WTC11 (cell line): ENCODE results near the gene HSD17B8. TPM values are rescaled to one million over a fixed set of nuclear protein-coding genes. Genes with fewer than 3 reads are reported as not detected.

Experiments used
- ATAC-seq: fragments of 200-7000 bp; cut with Tn5 transposase; 2 replicates; pipeline ENCODE4 v1.10.0; 2021; ENCODE audit warnings: mild to moderate bottlenecking, moderate library complexity
- CTCF ChIA-PET: fragments of 300-600 bp; sonication (Branson Sonifier 250); formaldehyde crosslinking; loops from one replicate; lab custom pipeline; 2021; ENCODE audit warnings: antibody characterized with exemption; lab: Charles Lee
- POLR2A ChIA-PET: fragments of 350-600 bp; sonication (Branson Sonifier 250); formaldehyde crosslinking; loops from one replicate; lab custom pipeline; 2021; ENCODE audit warnings: antibody characterized with exemption; lab: Charles Lee
- DNase-seq: peaks from one replicate; pipeline ENCODE4 v3.0.0; 2021; ENCODE audit warnings: low spot score
- H3K27ac Mint-ChIP-seq: 2 replicates; pipeline ENCODE4 v1.8.0; 2021; ENCODE audit warnings: mixed read lengths
- H3K27me3 Mint-ChIP-seq: 2 replicates; pipeline ENCODE4 v1.8.0; 2021; ENCODE audit warnings: low read depth, mild to moderate bottlenecking, moderate library complexity, mixed read lengths
- H3K36me3 Mint-ChIP-seq: 2 replicates; pipeline ENCODE4 v1.8.0; 2021; ENCODE audit warnings: mixed read lengths
- H3K4me1 Mint-ChIP-seq: 2 replicates; pipeline ENCODE4 v1.8.0; 2022; ENCODE audit warnings: mixed read lengths
- H3K4me3 Mint-ChIP-seq: 2 replicates; pipeline ENCODE4 v1.8.0; 2021; ENCODE audit warnings: mild to moderate bottlenecking, moderate library complexity, mixed read lengths
- H3K9me3 Mint-ChIP-seq: 2 replicates; pipeline ENCODE4 v1.8.0; 2021; ENCODE audit warnings: mixed read lengths
- ETV6 ChIP-seq: sonication (generic); formaldehyde crosslinking; IDR thresholded peaks from 2 replicates; pipeline ENCODE4 v1.8.1; 2022; ENCODE audit warnings: mild to moderate bottlenecking, missing genetic modification reagents
- FOXP1 ChIP-seq: sonication (generic); formaldehyde crosslinking; IDR thresholded peaks from 2 replicates; pipeline ENCODE4 v1.8.0; 2022; ENCODE audit warnings: missing genetic modification reagents, mild to moderate bottlenecking, moderate library complexity, borderline replicate concordance
- GABPB1 ChIP-seq: sonication (generic); formaldehyde crosslinking; IDR thresholded peaks from 2 replicates; pipeline ENCODE4 v1.8.1; 2023; ENCODE audit warnings: mild to moderate bottlenecking, missing genetic modification reagents
- HMGXB4 ChIP-seq: sonication (generic); formaldehyde crosslinking; IDR thresholded peaks from 2 replicates; pipeline ENCODE4 v1.8.1; 2023; ENCODE audit warnings: mild to moderate bottlenecking, moderate library complexity, missing genetic modification reagents
- JAZF1 ChIP-seq: fragments of 250-450 bp; sonication (Bioruptor Pico); IDR thresholded peaks from 2 replicates; pipeline ENCODE4 v1.9.0; 2021; ENCODE audit warnings: moderate library complexity, mild to moderate bottlenecking, inconsistent platforms
- KAT7 ChIP-seq: sonication (generic); formaldehyde crosslinking; IDR thresholded peaks from 2 replicates; pipeline ENCODE4 v1.8.1; 2023; ENCODE audit warnings: missing genetic modification reagents, mild to moderate bottlenecking, borderline replicate concordance
- MXD4 ChIP-seq: fragments of 250-450 bp; sonication (Bioruptor Pico); IDR thresholded peaks from 2 replicates; pipeline ENCODE4 v1.8.0; 2021; ENCODE audit warnings: mild to moderate bottlenecking, moderate library complexity, borderline replicate concordance
- NFATC4 ChIP-seq: fragments of 250-450 bp; sonication (Bioruptor Pico); IDR thresholded peaks from 2 replicates; pipeline ENCODE4 v1.9.0; 2021; ENCODE audit warnings: mild to moderate bottlenecking
- RELA ChIP-seq: sonication (generic); formaldehyde crosslinking; IDR thresholded peaks from 2 replicates; pipeline ENCODE4 v1.8.1; 2022; ENCODE audit warnings: missing genetic modification reagents, mild to moderate bottlenecking, borderline replicate concordance
- RORB ChIP-seq: fragments of 250-450 bp; sonication (Bioruptor Pico); IDR thresholded peaks from 2 replicates; pipeline ENCODE4 v1.9.0; 2021; ENCODE audit warnings: mild to moderate bottlenecking
- SMAD3 ChIP-seq: sonication (generic); formaldehyde crosslinking; IDR thresholded peaks from 2 replicates; pipeline ENCODE4 v1.8.0; 2022; ENCODE audit warnings: missing genetic modification reagents, mild to moderate bottlenecking, borderline replicate concordance
- SOX15 ChIP-seq: fragments of 250-450 bp; sonication (Bioruptor Pico); IDR thresholded peaks from 2 replicates; pipeline ENCODE4 v1.9.0; 2021; ENCODE audit warnings: mild to moderate bottlenecking
- TCF7 ChIP-seq: sonication (generic); formaldehyde crosslinking; IDR thresholded peaks from 2 replicates; pipeline ENCODE4 v1.8.0; 2022; ENCODE audit warnings: mild to moderate bottlenecking, low read depth, missing genetic modification reagents, moderate library complexity
- TEAD4 ChIP-seq: sonication (generic); formaldehyde crosslinking; IDR thresholded peaks from 2 replicates; pipeline ENCODE4 v1.8.0; 2022; ENCODE audit warnings: mild to moderate bottlenecking, missing genetic modification reagents
- ZNF138 ChIP-seq: sonication (generic); formaldehyde crosslinking; conservative IDR thresholded peaks from 2 replicates; pipeline ENCODE4 v1.8.1; 2022; ENCODE audit warnings: mild to moderate bottlenecking, moderate library complexity, missing genetic modification reagents
- ZSCAN18 ChIP-seq: fragments of 250-450 bp; sonication (Bioruptor Pico); IDR thresholded peaks from 2 replicates; pipeline ENCODE4 v2.1.2; 2022; ENCODE audit warnings: mild to moderate bottlenecking, moderate library complexity
- total RNA-seq: library from RNA; stranded (reverse); gene quantifications from 3 replicates; pipeline ENCODE4 v1.2.3, GENCODE V29; 2021
- TF ChIP-seq, protein P1 (sequence below): sonication (generic); formaldehyde crosslinking; IDR thresholded peaks from 2 replicates; pipeline ENCODE4 v1.8.1; 2022; ENCODE audit warnings: mild to moderate bottlenecking, missing genetic modification reagents, moderate library complexity, borderline replicate concordance
- TF ChIP-seq, protein P2 (sequence below): sonication (generic); formaldehyde crosslinking; IDR thresholded peaks from 2 replicates; pipeline ENCODE4 v1.8.1; 2023; ENCODE audit warnings: mild to moderate bottlenecking, missing genetic modification reagents, moderate library complexity
- TF ChIP-seq, protein P3 (sequence below): sonication (generic); formaldehyde crosslinking; IDR thresholded peaks from 2 replicates; pipeline ENCODE4 v1.8.1; 2022; ENCODE audit warnings: low read depth, missing genetic modification reagents, borderline replicate concordance
- TF ChIP-seq, protein P4 (sequence below): sonication (generic); formaldehyde crosslinking; conservative IDR thresholded peaks from 2 replicates; pipeline ENCODE4 v1.8.1; 2023; ENCODE audit warnings: mild to moderate bottlenecking, low read depth, missing genetic modification reagents, moderate library complexity

HSD17B8 gene
- total RNA-seq, 1 experiment from 2014 or later: 8.1 TPM

GRCh38 chr6:33213166-33213988 lies 8.9 kb downstream of the HSD17B8 start (continued):
- TF ChIP-seq HMGXB4 (CRISPR knock-in tag) (no peak), NFATC4 (CRISPR knock-in tag) (0 out of 2 replicates have a peak, but pooled peaks have one; percentile 25)

DNA sequence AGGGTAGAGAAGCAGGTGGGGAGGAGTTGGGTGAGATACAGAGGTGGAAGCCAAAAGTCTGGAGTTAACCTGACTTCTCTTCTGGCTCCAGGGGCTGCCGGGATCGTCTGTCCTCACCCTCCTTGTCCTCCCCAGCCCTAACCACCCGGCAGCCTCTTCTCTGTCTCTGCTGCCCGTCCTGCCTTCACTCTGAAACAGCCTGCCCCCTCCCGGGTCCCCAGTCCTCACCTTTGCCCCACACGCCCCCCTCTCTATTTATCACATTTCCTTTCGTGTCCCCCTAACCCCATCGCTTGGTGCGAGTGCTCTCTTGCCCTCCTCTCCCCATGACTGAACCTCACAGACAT lies 9.5 kb downstream of the HSD17B8 start:
- Mint-ChIP-seq H3K9me3 (no peaks in the 10 kb centered on the region), H3K36me3 (peaks cover 12% of the 10 kb centered on the region), H3K27me3 (peaks cover 72% of the 10 kb centered on the region), H3K4me3 (peak overlapping the region; percentile 95), H3K4me1 (peaks cover 46% of the 10 kb centered on the region), H3K27ac (no peak overlapping the region)
- POLR2A ChIA-PET: no interaction called here
- ATAC-seq (no peak), DNase-seq (no peak)
- CTCF ChIA-PET: no interaction called here
- TF ChIP-seq, protein P1, sequence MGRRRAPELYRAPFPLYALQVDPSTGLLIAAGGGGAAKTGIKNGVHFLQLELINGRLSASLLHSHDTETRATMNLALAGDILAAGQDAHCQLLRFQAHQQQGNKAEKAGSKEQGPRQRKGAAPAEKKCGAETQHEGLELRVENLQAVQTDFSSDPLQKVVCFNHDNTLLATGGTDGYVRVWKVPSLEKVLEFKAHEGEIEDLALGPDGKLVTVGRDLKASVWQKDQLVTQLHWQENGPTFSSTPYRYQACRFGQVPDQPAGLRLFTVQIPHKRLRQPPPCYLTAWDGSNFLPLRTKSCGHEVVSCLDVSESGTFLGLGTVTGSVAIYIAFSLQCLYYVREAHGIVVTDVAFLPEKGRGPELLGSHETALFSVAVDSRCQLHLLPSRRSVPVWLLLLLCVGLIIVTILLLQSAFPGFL: no peak
- TF ChIP-seq, protein P2, sequence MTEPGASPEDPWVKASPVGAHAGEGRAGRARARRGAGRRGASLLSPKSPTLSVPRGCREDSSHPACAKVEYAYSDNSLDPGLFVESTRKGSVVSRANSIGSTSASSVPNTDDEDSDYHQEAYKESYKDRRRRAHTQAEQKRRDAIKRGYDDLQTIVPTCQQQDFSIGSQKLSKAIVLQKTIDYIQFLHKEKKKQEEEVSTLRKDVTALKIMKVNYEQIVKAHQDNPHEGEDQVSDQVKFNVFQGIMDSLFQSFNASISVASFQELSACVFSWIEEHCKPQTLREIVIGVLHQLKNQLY: no peak
- TF ChIP-seq MXD4 (CRISPR knock-in tag): no peak
- TF ChIP-seq FOXP1 (CRISPR knock-in tag): no peak
- TF ChIP-seq, protein P3, sequence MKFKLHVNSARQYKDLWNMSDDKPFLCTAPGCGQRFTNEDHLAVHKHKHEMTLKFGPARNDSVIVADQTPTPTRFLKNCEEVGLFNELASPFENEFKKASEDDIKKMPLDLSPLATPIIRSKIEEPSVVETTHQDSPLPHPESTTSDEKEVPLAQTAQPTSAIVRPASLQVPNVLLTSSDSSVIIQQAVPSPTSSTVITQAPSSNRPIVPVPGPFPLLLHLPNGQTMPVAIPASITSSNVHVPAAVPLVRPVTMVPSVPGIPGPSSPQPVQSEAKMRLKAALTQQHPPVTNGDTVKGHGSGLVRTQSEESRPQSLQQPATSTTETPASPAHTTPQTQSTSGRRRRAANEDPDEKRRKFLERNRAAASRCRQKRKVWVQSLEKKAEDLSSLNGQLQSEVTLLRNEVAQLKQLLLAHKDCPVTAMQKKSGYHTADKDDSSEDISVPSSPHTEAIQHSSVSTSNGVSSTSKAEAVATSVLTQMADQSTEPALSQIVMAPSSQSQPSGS: no peak
- TF ChIP-seq TCF7 (CRISPR knock-in tag): no peak
- TF ChIP-seq RORB (CRISPR knock-in tag): no peak
- TF ChIP-seq SMAD3 (CRISPR knock-in tag): no peak
- TF ChIP-seq ETV6 (CRISPR knock-in tag): no peak
- TF ChIP-seq SOX15 (CRISPR knock-in tag): no peak
- TF ChIP-seq ZNF138 (CRISPR knock-in tag): no peak

- POLR2A ChIA-PET: no interaction called here
- Mint-ChIP-seq H3K36me3 (peaks cover 2% of the 10 kb centered on the region; the same call in 1 of the 2 replicates), H3K9me3 (no peaks in the 10 kb centered on the region), H3K4me3 (no peak overlapping the region), H3K27ac (no peak overlapping the region), H3K27me3 (peaks cover 87% of the 10 kb centered on the region), H3K4me1 (peaks cover 40% of the 10 kb centered on the region)
- DNase-seq (no peak), ATAC-seq (no peak)
- CTCF ChIA-PET: interaction anchor here (2.5 kb wide), 1 partner anchor 33 kb away, joined by 10 read pairs; no protein-coding TSS in a partner anchor
- TF ChIP-seq TEAD4 (CRISPR knock-in tag) (no peak), KAT7 (CRISPR knock-in tag) (no peak), GABPB1 (no peak), RELA (CRISPR knock-in tag) (no peak), JAZF1 (CRISPR knock-in tag) (no peak), ETV6 (CRISPR knock-in tag) (no peak), ZSCAN18 (CRISPR knock-in tag) (no peak)
- TF ChIP-seq, protein P3: no peak
- TF ChIP-seq, protein P4, sequence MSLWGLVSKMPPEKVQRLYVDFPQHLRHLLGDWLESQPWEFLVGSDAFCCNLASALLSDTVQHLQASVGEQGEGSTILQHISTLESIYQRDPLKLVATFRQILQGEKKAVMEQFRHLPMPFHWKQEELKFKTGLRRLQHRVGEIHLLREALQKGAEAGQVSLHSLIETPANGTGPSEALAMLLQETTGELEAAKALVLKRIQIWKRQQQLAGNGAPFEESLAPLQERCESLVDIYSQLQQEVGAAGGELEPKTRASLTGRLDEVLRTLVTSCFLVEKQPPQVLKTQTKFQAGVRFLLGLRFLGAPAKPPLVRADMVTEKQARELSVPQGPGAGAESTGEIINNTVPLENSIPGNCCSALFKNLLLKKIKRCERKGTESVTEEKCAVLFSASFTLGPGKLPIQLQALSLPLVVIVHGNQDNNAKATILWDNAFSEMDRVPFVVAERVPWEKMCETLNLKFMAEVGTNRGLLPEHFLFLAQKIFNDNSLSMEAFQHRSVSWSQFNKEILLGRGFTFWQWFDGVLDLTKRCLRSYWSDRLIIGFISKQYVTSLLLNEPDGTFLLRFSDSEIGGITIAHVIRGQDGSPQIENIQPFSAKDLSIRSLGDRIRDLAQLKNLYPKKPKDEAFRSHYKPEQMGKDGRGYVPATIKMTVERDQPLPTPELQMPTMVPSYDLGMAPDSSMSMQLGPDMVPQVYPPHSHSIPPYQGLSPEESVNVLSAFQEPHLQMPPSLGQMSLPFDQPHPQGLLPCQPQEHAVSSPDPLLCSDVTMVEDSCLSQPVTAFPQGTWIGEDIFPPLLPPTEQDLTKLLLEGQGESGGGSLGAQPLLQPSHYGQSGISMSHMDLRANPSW: no peak
These were observed 11.0 kb downstream of the HSD17B8 start for GRCh38 chr6:33215271-33216116.
